ENCODE results near the gene CYP1A2. TPM values are rescaled to one million over a fixed set of nuclear protein-coding genes. Genes with fewer than 3 reads are reported as not detected.
A peak's percentile ranks its signal among the peaks of the same experiment; 100 is the strongest.

The CYP1A2 gene
- total RNA-seq, 2 experiments from 2014 or later: not detected

DNA sequence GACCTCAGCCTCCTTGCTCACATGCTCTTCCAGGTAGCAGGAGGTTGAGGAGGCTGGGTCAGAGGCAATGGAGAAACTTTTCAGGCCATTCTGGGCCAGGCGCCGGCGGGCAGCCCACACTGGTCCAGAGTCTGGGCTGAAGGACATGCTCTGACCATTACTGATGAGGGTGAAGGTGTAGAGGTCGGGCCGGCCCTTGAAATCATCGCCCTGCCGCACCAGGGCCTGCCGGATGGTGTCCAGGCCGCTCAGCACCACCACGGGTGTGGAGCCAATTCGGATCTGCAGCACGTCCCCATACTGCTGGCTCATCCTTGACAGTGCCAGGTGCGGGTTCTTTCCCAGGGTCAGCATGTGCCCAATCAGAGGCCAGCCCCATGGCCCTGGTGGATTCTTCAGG is 26.1 kb upstream of the CYP1A2 start:
- H3K4me1 ChIP-seq (ENCODE audit: insufficient read depth, low read length, poor library complexity, severe bottlenecking): no peaks in the 10 kb centered on the region
- no peak for DNase-seq (ENCODE audit: low spot score)
- intact Hi-C loops (cut with micrococcal nuclease; ENCODE audit: unreplicated experiment): no loop called here

GRCh38 chr15:74723187-74723586 is 25.5 kb upstream of the CYP1A2 start:
- ChIA-PET POLR2A (no interaction called here), CTCF (ENCODE audit: unreplicated experiment) (no interaction called here)
- BruUV-seq (replicated peaks): no TSS peak
- TF ChIP-seq, protein P1, sequence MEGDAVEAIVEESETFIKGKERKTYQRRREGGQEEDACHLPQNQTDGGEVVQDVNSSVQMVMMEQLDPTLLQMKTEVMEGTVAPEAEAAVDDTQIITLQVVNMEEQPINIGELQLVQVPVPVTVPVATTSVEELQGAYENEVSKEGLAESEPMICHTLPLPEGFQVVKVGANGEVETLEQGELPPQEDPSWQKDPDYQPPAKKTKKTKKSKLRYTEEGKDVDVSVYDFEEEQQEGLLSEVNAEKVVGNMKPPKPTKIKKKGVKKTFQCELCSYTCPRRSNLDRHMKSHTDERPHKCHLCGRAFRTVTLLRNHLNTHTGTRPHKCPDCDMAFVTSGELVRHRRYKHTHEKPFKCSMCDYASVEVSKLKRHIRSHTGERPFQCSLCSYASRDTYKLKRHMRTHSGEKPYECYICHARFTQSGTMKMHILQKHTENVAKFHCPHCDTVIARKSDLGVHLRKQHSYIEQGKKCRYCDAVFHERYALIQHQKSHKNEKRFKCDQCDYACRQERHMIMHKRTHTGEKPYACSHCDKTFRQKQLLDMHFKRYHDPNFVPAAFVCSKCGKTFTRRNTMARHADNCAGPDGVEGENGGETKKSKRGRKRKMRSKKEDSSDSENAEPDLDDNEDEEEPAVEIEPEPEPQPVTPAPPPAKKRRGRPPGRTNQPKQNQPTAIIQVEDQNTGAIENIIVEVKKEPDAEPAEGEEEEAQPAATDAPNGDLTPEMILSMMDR (conservative IDR thresholded peaks at IDR 0.05; ENCODE audit: low read length): no peak
- no peak for TF ChIP-seq EZH2phosphoT487 (IDR thresholded peaks at IDR 0.05; ENCODE audit: borderline replicate concordance, low read depth, low read length)
- no peak overlapping the region for H2AFZ ChIP-seq (ENCODE audit: low read length)
- H3K27ac ChIP-seq (ENCODE audit: low read depth, low read length, poor library complexity, severe bottlenecking): no peak overlapping the region
- no peak overlapping the region for H3K4me3 ChIP-seq (ENCODE audit: low read depth, low read length, poor library complexity, severe bottlenecking)
- intact Hi-C loops (cut with micrococcal nuclease; ENCODE audit: unreplicated experiment): no loop called here
- no peak for DNase-seq (ENCODE audit: low spot score)
- no peak overlapping the region for H3K4me2 ChIP-seq (ENCODE audit: low read length)
- no peaks in the 10 kb centered on the region for H3K79me2 ChIP-seq (ENCODE audit: insufficient read depth, low read depth, low read length)
- no peaks in the 10 kb centered on the region for H3K9me2 ChIP-seq (ENCODE audit: insufficient read depth, low read length)
- no peaks in the 10 kb centered on the region for H3K36me3 ChIP-seq (ENCODE audit: insufficient read depth, low read length)
- no peaks in the 10 kb centered on the region for H3K9me3 ChIP-seq (ENCODE audit: low read length)
- H4K20me1 ChIP-seq (ENCODE audit: insufficient read depth, low read length): no peaks in the 10 kb centered on the region
- H3K4me1 ChIP-seq (ENCODE audit: insufficient read depth, low read length, poor library complexity, severe bottlenecking): no peaks in the 10 kb centered on the region

More for the DNA sequence above, 26.1 kb upstream of the CYP1A2 start:
- ChIA-PET CTCF (ENCODE audit: unreplicated experiment) (no interaction called here), POLR2A (no interaction called here)
- no peaks in the 10 kb centered on the region for H4K20me1 ChIP-seq (ENCODE audit: insufficient read depth, low read length)
- H3K9me3 ChIP-seq (ENCODE audit: low read length): no peaks in the 10 kb centered on the region
- no peak overlapping the region for H3K4me3 ChIP-seq (ENCODE audit: low read depth, low read length, poor library complexity, severe bottlenecking)
- H3K27ac ChIP-seq (ENCODE audit: low read depth, low read length, poor library complexity, severe bottlenecking): no peak overlapping the region
- no TSS peak for BruUV-seq (replicated peaks)
- no peaks in the 10 kb centered on the region for H3K79me2 ChIP-seq (ENCODE audit: insufficient read depth, low read depth, low read length)
- TF ChIP-seq, protein P1 (conservative IDR thresholded peaks at IDR 0.05; ENCODE audit: low read length): no peak
- no peak for TF ChIP-seq EZH2phosphoT487 (IDR thresholded peaks at IDR 0.05; ENCODE audit: borderline replicate concordance, low read depth, low read length)
- H3K9me2 ChIP-seq (ENCODE audit: insufficient read depth, low read length): no peaks in the 10 kb centered on the region
- no peaks in the 10 kb centered on the region for H3K36me3 ChIP-seq (ENCODE audit: insufficient read depth, low read length)
- no peak overlapping the region for H3K4me2 ChIP-seq (ENCODE audit: low read length)
- H2AFZ ChIP-seq (ENCODE audit: low read length): no peak overlapping the region

DNA sequence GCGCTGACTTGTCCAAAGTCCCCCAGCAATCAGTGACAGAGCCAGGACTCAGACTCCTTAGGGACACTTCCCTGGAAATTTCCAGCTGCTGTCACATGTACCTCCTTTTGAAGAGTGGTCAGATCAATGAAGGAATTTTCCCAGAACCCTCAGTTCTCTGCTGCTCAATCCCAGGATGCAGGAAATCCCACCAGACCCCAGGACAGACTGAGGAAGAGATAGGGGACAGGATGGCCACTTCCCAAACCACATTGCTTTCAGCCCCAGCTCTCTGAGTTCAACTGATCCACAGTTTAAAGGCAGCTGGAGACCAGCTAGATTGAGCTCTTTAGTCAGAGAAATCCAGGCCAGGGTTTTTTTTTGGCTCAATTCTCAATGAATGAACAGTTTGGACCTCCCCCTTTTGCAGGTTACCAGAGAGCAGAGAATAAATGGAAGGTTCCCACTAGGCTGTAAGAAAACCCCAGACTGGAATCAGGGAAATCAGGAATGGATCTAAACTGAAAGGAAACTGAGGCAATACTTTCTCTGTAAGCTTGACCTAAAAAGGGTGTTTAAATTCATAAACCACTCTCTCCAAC is 24.8 kb upstream of the CYP1A2 start:
- no peaks in the 10 kb centered on the region for H3K36me3 ChIP-seq (ENCODE audit: insufficient read depth, low read length)
- intact Hi-C loops (cut with micrococcal nuclease; ENCODE audit: unreplicated experiment): no loop called here
- TF ChIP-seq EZH2phosphoT487 (IDR thresholded peaks at IDR 0.05; ENCODE audit: borderline replicate concordance, low read depth, low read length): no peak
- TF ChIP-seq, protein P1 (conservative IDR thresholded peaks at IDR 0.05; ENCODE audit: low read length): no peak
- peak; percentile 54 for DNase-seq (ENCODE audit: low spot score)
- no peaks in the 10 kb centered on the region for H3K9me2 ChIP-seq (ENCODE audit: insufficient read depth, low read length)
- no peaks in the 10 kb centered on the region for H3K4me1 ChIP-seq (ENCODE audit: insufficient read depth, low read length, poor library complexity, severe bottlenecking)
- ChIA-PET POLR2A (no interaction called here), CTCF (ENCODE audit: unreplicated experiment) (no interaction called here)
- H3K9me3 ChIP-seq (ENCODE audit: low read length): no peaks in the 10 kb centered on the region
- H3K27ac ChIP-seq (ENCODE audit: low read depth, low read length, poor library complexity, severe bottlenecking): no peak overlapping the region
- no TSS peak for BruUV-seq (replicated peaks)
- no peaks in the 10 kb centered on the region for H3K79me2 ChIP-seq (ENCODE audit: insufficient read depth, low read depth, low read length)
- H3K4me3 ChIP-seq (ENCODE audit: low read depth, low read length, poor library complexity, severe bottlenecking): no peak overlapping the region
- H4K20me1 ChIP-seq (ENCODE audit: insufficient read depth, low read length): no peaks in the 10 kb centered on the region
- H3K4me2 ChIP-seq (ENCODE audit: low read length): no peak overlapping the region
- no peak overlapping the region for H2AFZ ChIP-seq (ENCODE audit: low read length)

Measured in OCI-LY7 (cell line).